Measurements from ENCODE around the gene RFX7. TPM values are rescaled to one million over a fixed set of nuclear protein-coding genes. Genes with fewer than 3 reads are reported as not detected.

Gene RFX7
- polyA plus RNA-seq, 1 experiment: 9.1 TPM

GRCh38 chr15:56180851-56181250 is 62.8 kb downstream of the RFX7 start:
- CTCF ChIA-PET: no interaction called here

DNA sequence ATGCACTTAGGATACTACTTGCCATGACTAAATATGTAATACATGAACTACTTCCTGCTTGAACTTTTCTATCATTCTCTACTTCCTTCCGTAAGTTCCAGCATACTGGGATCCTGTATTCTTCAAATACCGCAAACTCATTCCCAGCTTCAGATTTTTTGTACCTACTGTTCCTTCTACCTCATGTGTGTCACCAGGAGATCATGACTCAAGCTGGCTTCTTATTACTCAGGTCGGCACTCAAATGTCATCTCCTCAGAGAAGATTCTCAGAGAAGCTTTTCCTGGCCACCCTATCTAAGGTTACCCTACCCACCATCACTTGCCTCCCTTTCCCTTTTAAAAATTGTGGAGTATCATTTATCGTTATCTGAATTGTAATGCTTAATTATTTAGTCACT is 66.7 kb downstream of the RFX7 start:
- Histone ChIP-seq H3K27ac (ENCODE audit: low read depth, low read length) (no peak overlapping the region), H3K27me3 (ENCODE audit: control insufficient read depth, insufficient read depth, low read length) (no peaks in the 10 kb centered on the region), H3K4me3 (ENCODE audit: low read depth, low read length) (no peak overlapping the region), H3K9me3 (ENCODE audit: control insufficient read depth, insufficient read depth, low read length) (no peaks in the 10 kb centered on the region)
- TF ChIP-seq, protein P1, sequence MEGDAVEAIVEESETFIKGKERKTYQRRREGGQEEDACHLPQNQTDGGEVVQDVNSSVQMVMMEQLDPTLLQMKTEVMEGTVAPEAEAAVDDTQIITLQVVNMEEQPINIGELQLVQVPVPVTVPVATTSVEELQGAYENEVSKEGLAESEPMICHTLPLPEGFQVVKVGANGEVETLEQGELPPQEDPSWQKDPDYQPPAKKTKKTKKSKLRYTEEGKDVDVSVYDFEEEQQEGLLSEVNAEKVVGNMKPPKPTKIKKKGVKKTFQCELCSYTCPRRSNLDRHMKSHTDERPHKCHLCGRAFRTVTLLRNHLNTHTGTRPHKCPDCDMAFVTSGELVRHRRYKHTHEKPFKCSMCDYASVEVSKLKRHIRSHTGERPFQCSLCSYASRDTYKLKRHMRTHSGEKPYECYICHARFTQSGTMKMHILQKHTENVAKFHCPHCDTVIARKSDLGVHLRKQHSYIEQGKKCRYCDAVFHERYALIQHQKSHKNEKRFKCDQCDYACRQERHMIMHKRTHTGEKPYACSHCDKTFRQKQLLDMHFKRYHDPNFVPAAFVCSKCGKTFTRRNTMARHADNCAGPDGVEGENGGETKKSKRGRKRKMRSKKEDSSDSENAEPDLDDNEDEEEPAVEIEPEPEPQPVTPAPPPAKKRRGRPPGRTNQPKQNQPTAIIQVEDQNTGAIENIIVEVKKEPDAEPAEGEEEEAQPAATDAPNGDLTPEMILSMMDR (IDR thresholded peaks at IDR 0.05; ENCODE audit: low read depth, low read length): no peak
- ChIA-PET CTCF (no interaction called here), POLR2A (no interaction called here)
- no peak for DNase-seq (ENCODE audit: low read depth, low spot score)

More at GRCh38 chr15:56180851-56181250, 62.8 kb downstream of the RFX7 start:
- no peaks in the 10 kb centered on the region for H3K9me3 ChIP-seq (ENCODE audit: control insufficient read depth, insufficient read depth, low read length)
- POLR2A ChIA-PET: no interaction called here
- H3K27ac ChIP-seq (ENCODE audit: low read depth, low read length): no peak overlapping the region
- no peak for DNase-seq (ENCODE audit: low read depth, low spot score)
- TF ChIP-seq, protein P1 (IDR thresholded peaks at IDR 0.05; ENCODE audit: low read depth, low read length): no peak
- no peak overlapping the region for H3K4me3 ChIP-seq (ENCODE audit: low read depth, low read length)
- no peaks in the 10 kb centered on the region for H3K27me3 ChIP-seq (ENCODE audit: control insufficient read depth, insufficient read depth, low read length)

DNA sequence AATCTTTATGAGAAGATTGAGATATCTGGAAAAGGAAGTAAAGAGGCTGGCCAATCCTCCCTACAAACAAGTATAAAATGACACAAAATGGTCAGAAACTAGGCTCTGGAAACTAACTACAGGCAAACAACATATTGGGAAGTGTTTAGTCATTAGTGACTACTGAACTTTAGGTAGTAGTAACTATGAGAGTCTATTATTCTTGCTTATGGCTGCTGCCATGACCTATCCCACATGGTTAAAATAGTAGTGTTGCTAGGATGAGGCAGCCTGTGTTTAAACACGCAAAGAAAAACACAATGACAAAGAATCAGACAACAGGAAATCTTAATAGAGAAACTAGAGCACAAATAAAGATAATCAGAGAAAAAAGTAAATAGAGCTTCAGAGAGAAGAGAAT is 67.9 kb downstream of the RFX7 start:
- no peak overlapping the region for H3K4me3 ChIP-seq (ENCODE audit: low read depth, low read length)
- POLR2A ChIA-PET: no interaction called here

GRCh38 chr15:56174649-56175048 is 69.0 kb downstream of the RFX7 start:
- no peaks in the 10 kb centered on the region for H3K9me3 ChIP-seq (ENCODE audit: control insufficient read depth, insufficient read depth, low read length)
- H3K4me3 ChIP-seq (ENCODE audit: low read depth, low read length): no peak overlapping the region
- CTCF ChIA-PET: no interaction called here
- TF ChIP-seq, protein P1 (IDR thresholded peaks at IDR 0.05; ENCODE audit: low read depth, low read length): no peak
- DNase-seq (ENCODE audit: low read depth, low spot score): no peak
- no peak overlapping the region for H3K27ac ChIP-seq (ENCODE audit: low read depth, low read length)
- no peaks in the 10 kb centered on the region for H3K27me3 ChIP-seq (ENCODE audit: control insufficient read depth, insufficient read depth, low read length)
- POLR2A ChIA-PET: no interaction called here

More for the DNA sequence above, 67.9 kb downstream of the RFX7 start:
- TF ChIP-seq, protein P1 (IDR thresholded peaks at IDR 0.05; ENCODE audit: low read depth, low read length): no peak
- Histone ChIP-seq H3K9me3 (ENCODE audit: control insufficient read depth, insufficient read depth, low read length) (no peaks in the 10 kb centered on the region), H3K27me3 (ENCODE audit: control insufficient read depth, insufficient read depth, low read length) (no peaks in the 10 kb centered on the region), H3K27ac (ENCODE audit: low read depth, low read length) (no peak overlapping the region)
- no peak for DNase-seq (ENCODE audit: low read depth, low spot score)
- CTCF ChIA-PET: no interaction called here

GRCh38 chr15:56168394-56168793 is 75.3 kb downstream of the RFX7 start:
- Histone ChIP-seq H3K9me3 (ENCODE audit: control insufficient read depth, insufficient read depth, low read length) (no peaks in the 10 kb centered on the region), H3K27me3 (ENCODE audit: control insufficient read depth, insufficient read depth, low read length) (no peaks in the 10 kb centered on the region), H3K4me3 (ENCODE audit: low read depth, low read length) (no peak overlapping the region), H3K27ac (ENCODE audit: low read depth, low read length) (no peak overlapping the region)
- TF ChIP-seq, protein P1 (IDR thresholded peaks at IDR 0.05; ENCODE audit: low read depth, low read length): no peak
- ChIA-PET POLR2A (no interaction called here), CTCF (no interaction called here)
- DNase-seq (ENCODE audit: low read depth, low spot score): no peak
